22Rv1 (cell line): Measurements from ENCODE around the gene NCKAP5.

Experiments used
- H3K27ac ChIP-seq: fragments of 450-650 bp; 2 replicates; pipeline ENCODE4 v1.5.1; 2017
- CTCF ChIP-seq: fragments of 450-650 bp; IDR thresholded peaks from 2 replicates; pipeline ENCODE4 v1.5.1; 2017; ENCODE audit warnings: mild to moderate bottlenecking
- ZFX ChIP-seq: fragments of 450-650 bp; IDR thresholded peaks from 2 replicates; pipeline ENCODE4 v1.6.1; 2017; ENCODE audit warnings: antibody characterized with exemption, borderline replicate concordance

Gene NCKAP5

DNA sequence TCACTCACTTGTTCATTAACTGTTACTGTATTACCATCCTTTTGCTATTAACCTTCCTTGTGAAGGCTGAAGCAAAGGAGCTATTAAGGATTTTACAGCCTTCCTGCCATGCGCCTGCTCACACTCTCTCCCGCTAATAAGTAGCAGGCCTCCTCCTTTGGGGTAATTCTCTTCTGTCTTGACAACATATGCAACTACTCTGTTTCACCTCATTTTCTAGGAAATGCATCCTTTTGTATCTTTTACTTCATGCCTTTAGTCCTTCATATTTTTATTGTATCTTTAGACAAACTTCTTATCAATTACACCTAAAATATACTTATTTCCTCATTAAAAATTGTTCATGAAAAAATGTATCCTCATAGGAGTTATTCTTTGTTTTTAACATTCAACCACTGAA is 463.4 kb downstream of the NCKAP5 start:
- H3K27ac ChIP-seq: no peak overlapping the region
- TF ChIP-seq CTCF (no peak), ZFX (no peak)

DNA sequence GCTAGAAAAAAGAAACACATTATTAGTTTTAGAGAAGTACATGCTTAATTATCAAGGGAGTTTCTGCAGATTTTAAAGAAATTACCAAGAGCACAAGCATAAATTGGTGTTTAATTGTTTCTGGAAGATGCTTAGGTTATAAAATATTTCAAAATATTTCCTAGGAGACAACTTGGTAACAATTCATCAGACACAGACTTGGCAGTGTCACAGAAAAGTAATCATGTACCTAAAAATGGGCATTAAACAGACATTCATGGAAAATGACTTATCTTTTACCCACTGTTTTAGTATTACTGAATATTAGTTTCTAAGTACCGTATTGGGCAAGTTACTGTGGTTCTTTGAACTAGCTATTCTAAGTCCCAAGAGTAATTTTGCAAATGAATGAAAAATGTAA is 469.5 kb downstream of the NCKAP5 start:
- TF ChIP-seq CTCF (no peak), ZFX (no peak)
- H3K27ac ChIP-seq: no peak overlapping the region

DNA sequence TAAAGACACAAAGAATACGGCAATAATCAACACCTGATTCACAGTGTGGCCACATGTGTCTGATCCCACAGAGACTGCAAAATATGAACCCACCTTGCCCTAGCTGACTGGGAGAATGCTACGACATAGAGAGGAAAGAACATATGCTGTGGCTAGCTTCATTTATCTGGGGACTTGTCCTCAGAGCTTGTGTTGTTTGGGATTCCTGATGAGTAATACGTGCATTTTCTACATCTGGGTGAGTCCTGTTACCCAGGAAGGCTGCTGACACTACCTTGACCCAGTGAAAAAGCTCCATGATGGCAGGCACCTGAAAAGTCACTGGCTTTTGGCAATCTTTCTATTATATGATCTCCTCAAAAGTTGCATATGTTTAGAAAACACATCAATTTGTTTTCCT is 470.6 kb downstream of the NCKAP5 start:
- TF ChIP-seq ZFX (no peak), CTCF (no peak)
- H3K27ac ChIP-seq: no peak overlapping the region

GRCh38 chr2:133092571-133092970 is 475.7 kb downstream of the NCKAP5 start:
- TF ChIP-seq ZFX (no peak), CTCF (no peak)

DNA sequence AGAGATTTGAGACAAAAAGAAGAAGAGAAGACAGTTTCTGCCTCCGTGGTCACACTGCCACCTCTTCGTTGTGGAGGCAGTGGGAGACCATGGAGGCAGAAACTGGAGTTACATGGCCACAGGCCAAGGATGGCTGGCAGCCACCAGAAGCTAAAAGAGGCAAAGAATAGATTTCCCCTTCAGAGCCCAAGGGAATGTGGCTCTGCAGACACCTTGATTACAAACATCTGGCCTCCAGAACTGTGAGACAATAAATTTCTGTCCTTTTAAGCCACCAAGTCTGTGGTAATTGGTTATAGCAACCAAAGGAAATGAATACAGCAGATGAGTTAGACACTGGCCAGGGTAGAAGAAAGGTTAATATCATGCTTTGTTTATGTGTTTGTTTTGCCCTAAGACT is 477.9 kb downstream of the NCKAP5 start:
- TF ChIP-seq ZFX (no peak), CTCF (no peak)
- H3K27ac ChIP-seq: no peak overlapping the region

More at GRCh38 chr2:133092571-133092970, 475.7 kb downstream of the NCKAP5 start:
- H3K27ac ChIP-seq: no peak overlapping the region

- TF ChIP-seq ZFX: no peak
- TF ChIP-seq CTCF: no peak
- no peak overlapping the region for H3K27ac ChIP-seq
Observed at GRCh38 chr2:133086176-133086575, 482.1 kb downstream of the NCKAP5 start.

DNA sequence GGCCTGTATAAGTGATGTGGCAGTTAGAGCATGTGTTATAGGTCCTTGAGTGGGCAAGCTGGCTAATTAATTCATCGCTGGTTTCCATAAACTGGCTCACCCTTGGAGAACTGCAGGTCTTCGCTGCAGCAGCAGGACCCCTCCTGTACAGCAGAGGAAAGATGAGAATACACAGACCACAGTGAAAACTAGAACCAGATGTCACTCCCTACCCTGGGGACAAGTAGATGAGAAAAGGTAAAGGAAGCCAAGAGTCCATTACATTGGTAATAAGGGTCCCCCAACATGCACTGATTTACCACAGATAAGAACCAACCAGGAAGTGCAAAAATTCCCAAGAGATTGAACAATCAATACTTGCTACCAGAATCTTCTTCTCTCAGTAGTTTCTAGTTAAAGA is 482.6 kb downstream of the NCKAP5 start:
- TF ChIP-seq CTCF: no peak
- no peak for TF ChIP-seq ZFX
- H3K27ac ChIP-seq: no peak overlapping the region
